Measurements from ENCODE around the gene PRPS1. TPM values are rescaled to one million over a fixed set of nuclear protein-coding genes. Genes with fewer than 3 reads are reported as not detected.

Gene PRPS1
- total and polyA plus RNA-seq, 9 of the 15 experiments (the other 6 are each of a cell fraction or from before 2014, with no cell fraction given), result 47.8 to 175 (median 79.6) TPM

- POLR2A ChIA-PET, result interaction anchor here (0.6 to 2.4 kb wide), 4 partner anchors 30 to 1420 kb away, joined by 3 to 9 read pairs (median 4); no protein-coding TSS in a partner anchor
- CTCF ChIA-PET (ENCODE audit: low intra/inter-chr PET ratio), result no interaction called here
- peaks cover 22 to 26% of the 10 kb centered on the region in 2 experiments; a peak in 4 of 5 replicates for H3K4me1 ChIP-seq (replicated peaks in 1 of 2; ENCODE audit: control insufficient read depth in 2 of 2, insufficient read depth in 2 of 2, low read length in 2 of 2)
- intact Hi-C loops (cut with micrococcal nuclease) (loop anchor here (10.0 kb wide), 1 partner anchor 396 kb away; no protein-coding TSS in a partner anchor), in situ Hi-C loops (cut with MboI) (loop anchor here (5.0 kb wide), 2 partner anchors 33 to 98 kb away; partner anchors contain the start of genes NCBP2L and TSC22D3)
- H3K27ac ChIP-seq (ENCODE audit: extremely low read depth, low read depth, low read length), result no peak overlapping the region
- WGBS (ENCODE audit: insufficient coverage, low coverage, missing lambda C conversion rate), result 46% methylated on average over 5 of the region's 8 CpGs
- ATAC-seq, result peak; percentile 26
- H3K79me2 ChIP-seq (ENCODE audit: control insufficient read depth, insufficient read depth, low read length), result peaks cover 19% of the 10 kb centered on the region
- no peak overlapping the region; a peak in 1 of 4 replicates for H3K9ac ChIP-seq (ENCODE audit: insufficient read depth in 1 of 2, low read depth in 2 of 2, low read length in 2 of 2)
- DNase-seq (ENCODE audit: extremely low read depth in 1 of 4, low spot score in 3 of 4), result peak; percentile 20 to 62 (median 33)
- H3K4me3 ChIP-seq, result no peak overlapping the region
- no peaks in the 10 kb centered on the region for H3K27me3 ChIP-seq (ENCODE audit: control insufficient read depth in 2 of 2, insufficient read depth in 2 of 2, low read length in 2 of 2)
- BruUV-seq (replicated peaks), result no TSS peak
- FAIRE-seq, result peak; percentile 72
- no peak overlapping the region for H3K4me2 ChIP-seq (ENCODE audit: insufficient read depth, low read length)
- H4K20me1 ChIP-seq (replicated peaks; ENCODE audit: control insufficient read depth, insufficient read depth, low read length), result no peaks in the 10 kb centered on the region
- no peaks in the 10 kb centered on the region for H3K9me1 ChIP-seq (ENCODE audit: control insufficient read depth, insufficient read depth, low read length)
- H3K36me3 ChIP-seq (ENCODE audit: control insufficient read depth, insufficient read depth, low read length), result no peaks in the 10 kb centered on the region
- H2AFZ ChIP-seq (ENCODE audit: low read depth, low read length), result peak overlapping the region; percentile 73
- no peaks in the 10 kb centered on the region for H3K9me3 ChIP-seq (replicated peaks; ENCODE audit: control insufficient read depth, insufficient read depth, low read depth, low read length)
- TF ChIP-seq EZH2 (IDR thresholded peaks at IDR 0.05; ENCODE audit: borderline replicate concordance, low read depth, low read length) (no peak), BMI1 (IDR thresholded peaks at IDR 0.05; ENCODE audit: low read length) (no peak), MAX (CRISPR knock-in tag; IDR thresholded peaks at IDR 0.05) (peak; percentile 67), NFIC (IDR thresholded peaks at IDR 0.05) (no peak), MNT (conservative IDR thresholded peaks at IDR 0.05) (peak; percentile 77 to 88), POLR3A (IDR thresholded peaks at IDR 0.05; ENCODE audit: borderline replicate concordance, extremely low read depth, insufficient read depth, insufficient read length) (no peak), ARID3B (CRISPR knock-in tag; IDR thresholded peaks at IDR 0.05; ENCODE audit: borderline replicate concordance) (no peak), E2F6 (IDR thresholded peaks at IDR 0.05; ENCODE audit: borderline replicate concordance in 1 of 2, extremely low read depth in 1 of 2, insufficient read depth in 1 of 2, insufficient read length in 1 of 2, low read depth in 1 of 2, low read length in 1 of 2, poor library complexity in 1 of 2, severe bottlenecking in 1 of 2) (peak in 1 of 2 experiments; percentile 49), SRF (CRISPR knock-in tag; IDR thresholded peaks at IDR 0.05) (peak in 1 of 2 experiments; percentile 38; a peak in 1 of 4 replicates), ELF1 (tag; IDR thresholded peaks at IDR 0.05) (no peak), JUND (IDR thresholded peaks at IDR 0.05; ENCODE audit: borderline replicate concordance, low read depth, low read length) (no peak), JUND (tag; IDR thresholded peaks at IDR 0.05; ENCODE audit: borderline replicate concordance, low read depth, low read length) (peak; percentile 32; the same call in 1 of the 3 replicates), ZNF76 (CRISPR knock-in tag; IDR thresholded peaks at IDR 0.05; ENCODE audit: borderline replicate concordance) (no peak), ZNF384 (IDR thresholded peaks at IDR 0.05; ENCODE audit: low read depth, low read length) (no peak)
Measured at GRCh38 chrX:107678957-107679740, 50.8 kb downstream of the PRPS1 start.
